Measurements from ENCODE around the gene RNF151. TPM values are rescaled to one million over a fixed set of nuclear protein-coding genes. Genes with fewer than 3 reads are reported as not detected.

Gene RNF151
- total and polyA plus RNA-seq, 10 of the 15 experiments (the other 5 are each of a cell fraction or from before 2014, with no cell fraction given) = 0.17 to 0.56 TPM; not detected in 8

DNA sequence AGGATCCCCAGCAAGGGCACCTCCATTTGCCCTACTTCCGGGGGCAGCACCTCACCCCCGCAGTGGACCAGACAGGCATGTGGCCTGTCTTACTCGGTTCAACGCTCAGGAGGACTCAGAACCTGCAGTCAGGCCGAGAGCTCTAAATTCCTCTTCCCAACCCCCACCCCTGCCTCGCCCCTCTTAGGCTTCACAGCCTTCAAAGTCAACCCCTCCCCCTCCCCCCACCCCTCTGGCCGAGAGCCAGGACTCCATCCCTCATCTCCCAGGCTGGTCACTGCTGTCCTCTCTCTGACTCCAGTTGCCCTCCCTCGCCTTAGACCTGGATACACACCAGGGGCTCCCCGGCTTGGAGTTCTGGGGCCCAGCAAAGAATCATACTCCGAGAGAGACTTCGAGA, 40.4 kb upstream of the RNF151 start (continued):
- TF ChIP-seq BACH1 (IDR thresholded peaks at IDR 0.05; ENCODE audit: borderline replicate concordance) = no peak
- TF ChIP-seq, protein P1, sequence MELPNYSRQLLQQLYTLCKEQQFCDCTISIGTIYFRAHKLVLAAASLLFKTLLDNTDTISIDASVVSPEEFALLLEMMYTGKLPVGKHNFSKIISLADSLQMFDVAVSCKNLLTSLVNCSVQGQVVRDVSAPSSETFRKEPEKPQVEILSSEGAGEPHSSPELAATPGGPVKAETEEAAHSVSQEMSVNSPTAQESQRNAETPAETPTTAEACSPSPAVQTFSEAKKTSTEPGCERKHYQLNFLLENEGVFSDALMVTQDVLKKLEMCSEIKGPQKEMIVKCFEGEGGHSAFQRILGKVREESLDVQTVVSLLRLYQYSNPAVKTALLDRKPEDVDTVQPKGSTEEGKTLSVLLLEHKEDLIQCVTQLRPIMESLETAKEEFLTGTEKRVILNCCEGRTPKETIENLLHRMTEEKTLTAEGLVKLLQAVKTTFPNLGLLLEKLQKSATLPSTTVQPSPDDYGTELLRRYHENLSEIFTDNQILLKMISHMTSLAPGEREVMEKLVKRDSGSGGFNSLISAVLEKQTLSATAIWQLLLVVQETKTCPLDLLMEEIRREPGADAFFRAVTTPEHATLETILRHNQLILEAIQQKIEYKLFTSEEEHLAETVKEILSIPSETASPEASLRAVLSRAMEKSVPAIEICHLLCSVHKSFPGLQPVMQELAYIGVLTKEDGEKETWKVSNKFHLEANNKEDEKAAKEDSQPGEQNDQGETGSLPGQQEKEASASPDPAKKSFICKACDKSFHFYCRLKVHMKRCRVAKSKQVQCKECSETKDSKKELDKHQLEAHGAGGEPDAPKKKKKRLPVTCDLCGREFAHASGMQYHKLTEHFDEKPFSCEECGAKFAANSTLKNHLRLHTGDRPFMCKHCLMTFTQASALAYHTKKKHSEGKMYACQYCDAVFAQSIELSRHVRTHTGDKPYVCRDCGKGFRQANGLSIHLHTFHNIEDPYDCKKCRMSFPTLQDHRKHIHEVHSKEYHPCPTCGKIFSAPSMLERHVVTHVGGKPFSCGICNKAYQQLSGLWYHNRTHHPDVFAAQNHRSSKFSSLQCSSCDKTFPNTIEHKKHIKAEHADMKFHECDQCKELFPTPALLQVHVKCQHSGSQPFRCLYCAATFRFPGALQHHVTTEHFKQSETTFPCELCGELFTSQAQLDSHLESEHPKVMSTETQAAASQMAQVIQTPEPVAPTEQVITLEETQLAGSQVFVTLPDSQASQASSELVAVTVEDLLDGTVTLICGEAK (IDR thresholded peaks at IDR 0.05; ENCODE audit: borderline replicate concordance) = no peak
- no peak for TF ChIP-seq EP300 (IDR thresholded peaks at IDR 0.05; ENCODE audit: borderline replicate concordance in 1 of 2, control insufficient read depth in 1 of 2, low read depth in 2 of 2, low read length in 2 of 2)
- TF ChIP-seq E4F1 (IDR thresholded peaks at IDR 0.05; ENCODE audit: borderline replicate concordance, partially characterized antibody) = no peak
- no peak for TF ChIP-seq CBFB (IDR thresholded peaks at IDR 0.05; ENCODE audit: low read depth)
- TF ChIP-seq POLR2AphosphoS5 (IDR thresholded peaks at IDR 0.05; ENCODE audit: low read length) = no peak
- no peak for TF ChIP-seq DPF2 (IDR thresholded peaks at IDR 0.05)
- no peak for TF ChIP-seq IRF4 (IDR thresholded peaks at IDR 0.05; ENCODE audit: low read depth, low read length)
- TF ChIP-seq, protein P2, sequence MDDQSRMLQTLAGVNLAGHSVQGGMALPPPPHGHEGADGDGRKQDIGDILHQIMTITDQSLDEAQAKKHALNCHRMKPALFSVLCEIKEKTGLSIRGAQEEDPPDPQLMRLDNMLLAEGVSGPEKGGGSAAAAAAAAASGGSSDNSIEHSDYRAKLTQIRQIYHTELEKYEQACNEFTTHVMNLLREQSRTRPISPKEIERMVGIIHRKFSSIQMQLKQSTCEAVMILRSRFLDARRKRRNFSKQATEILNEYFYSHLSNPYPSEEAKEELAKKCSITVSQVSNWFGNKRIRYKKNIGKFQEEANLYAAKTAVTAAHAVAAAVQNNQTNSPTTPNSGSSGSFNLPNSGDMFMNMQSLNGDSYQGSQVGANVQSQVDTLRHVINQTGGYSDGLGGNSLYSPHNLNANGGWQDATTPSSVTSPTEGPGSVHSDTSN (IDR thresholded peaks at IDR 0.05; ENCODE audit: insufficient replicate concordance, low read depth, low read length) = no peak
- TF ChIP-seq SMAD5 (IDR thresholded peaks at IDR 0.05; ENCODE audit: low read depth) = no peak
- TF ChIP-seq IRF3 (IDR thresholded peaks at IDR 0.05) = no peak
- no peak for TF ChIP-seq HDAC6 (IDR thresholded peaks at IDR 0.05; ENCODE audit: unreplicated experiment)

All from GM12878 (cell line).